GM23338 (cell line): ENCODE measurements around the gene RAD51B. TPM values are rescaled to one million over a fixed set of nuclear protein-coding genes. Genes with fewer than 3 reads are reported as not detected.

Source experiments
- ATAC-seq: fragments of 200-7000 bp; cut with Tn5 transposase; 3 replicates; pipeline ENCODE4 v1.9.1; 2020
- DNase-seq: peaks from one replicate; pipeline ENCODE4 v3.0.0-alpha.2; 2015; ENCODE audit warnings: low spot score
- H2AFZ ChIP-seq: fragments of 200-600 bp; sonication (generic); 2 replicates; pipeline ENCODE4 v1.8.0; 2016; ENCODE audit warnings: antibody characterized with exemption, mild to moderate bottlenecking, moderate library complexity
- H3F3A ChIP-seq: fragments of 200-600 bp; sonication (generic); replicated peaks from 2 replicates; pipeline ENCODE4 v1.8.0; 2017; ENCODE audit warnings: antibody characterized with exemption, mixed run types, low read depth
- H3K27ac ChIP-seq: fragments of 200-600 bp; sonication (generic); 2 replicates; pipeline ENCODE4 v1.6.1; 2016; ENCODE audit warnings: low read depth
- H3K27me3 ChIP-seq: fragments of 200-600 bp; sonication (generic); 2 replicates; pipeline ENCODE4 v1.8.0; 2016; ENCODE audit warnings: mild to moderate bottlenecking, mixed run types, moderate library complexity; ENCODE audit not compliant: insufficient read depth
- H3K36me3 ChIP-seq: fragments of 200-600 bp; sonication (generic); 2 replicates; pipeline ENCODE4 v1.8.0; 2016; ENCODE audit warnings: mild to moderate bottlenecking; ENCODE audit not compliant: insufficient read depth
- H3K4me1 ChIP-seq: fragments of 200-600 bp; sonication (generic); 2 replicates; pipeline ENCODE4 v1.8.0; 2016; ENCODE audit warnings: mild to moderate bottlenecking, moderate library complexity; ENCODE audit not compliant: insufficient read depth
- H3K4me2 ChIP-seq: fragments of 200-600 bp; sonication (generic); 2 replicates; pipeline ENCODE4 v1.7.1; 2017; ENCODE audit warnings: mixed run types
- H3K4me3 ChIP-seq: fragments of 200-600 bp; sonication (generic); 2 replicates; pipeline ENCODE4 v1.6.1; 2016; ENCODE audit warnings: mixed run types
- H3K79me2 ChIP-seq: fragments of 200-600 bp; sonication (generic); replicated peaks from 2 replicates; pipeline ENCODE4 v1.8.0; 2017; ENCODE audit warnings: mild to moderate bottlenecking; ENCODE audit not compliant: insufficient read depth
- H3K9me2 ChIP-seq: fragments of 200-600 bp; sonication (generic); 2 replicates; pipeline ENCODE4 v1.8.0; 2017; ENCODE audit not compliant: insufficient read depth
- H4K20me1 ChIP-seq: fragments of 200-600 bp; sonication (generic); replicated peaks from 2 replicates; pipeline ENCODE4 v1.8.0; 2017; ENCODE audit warnings: mild to moderate bottlenecking; ENCODE audit not compliant: insufficient read depth
- H3K27ac Mint-ChIP-seq: 2 replicates; pipeline ENCODE4 v1.8.0; 2020; ENCODE audit warnings: inconsistent platforms, mild to moderate bottlenecking, moderate library complexity, mixed read lengths
- H3K27me3 Mint-ChIP-seq: 3 replicates; pipeline ENCODE4 v1.8.0; 2022; ENCODE audit warnings: low read depth, mild to moderate bottlenecking, moderate library complexity, mixed read lengths, inconsistent platforms; ENCODE audit not compliant: insufficient read depth, poor library complexity
- H3K36me3 Mint-ChIP-seq: 3 replicates; pipeline ENCODE4 v1.8.0; 2021; ENCODE audit warnings: low read depth, mild to moderate bottlenecking, inconsistent platforms, moderate library complexity, mixed read lengths
- H3K4me1 Mint-ChIP-seq: 3 replicates; pipeline ENCODE4 v1.8.0; 2020; ENCODE audit warnings: mild to moderate bottlenecking, inconsistent platforms, mixed read lengths
- H3K4me3 Mint-ChIP-seq: 3 replicates; pipeline ENCODE4 v1.8.0; 2021; ENCODE audit warnings: moderate library complexity, mild to moderate bottlenecking, inconsistent platforms, mixed read lengths
- H3K9me3 Mint-ChIP-seq: 3 replicates; pipeline ENCODE4 v1.8.0; 2020; ENCODE audit warnings: moderate library complexity, mild to moderate bottlenecking, inconsistent platforms, mixed read lengths
- EZH2 ChIP-seq: fragments of 200-600 bp; sonication (generic); IDR thresholded peaks from one replicate; pipeline ENCODE4 v1.8.0; 2017; ENCODE audit warnings: antibody characterized with exemption, mild to moderate bottlenecking, low read depth; ENCODE audit not compliant: unreplicated experiment
- EZH2phosphoT487 ChIP-seq: fragments of 200-600 bp; sonication (generic); IDR thresholded peaks from one replicate; pipeline ENCODE4 v1.8.1; 2018; ENCODE audit warnings: antibody characterized with exemption; ENCODE audit not compliant: unreplicated experiment
- JUNB ChIP-seq: IDR thresholded peaks from one replicate; pipeline ENCODE4 v1.6.1; 2016; ENCODE audit warnings: antibody characterized with exemption; ENCODE audit not compliant: unreplicated experiment
- POLR2AphosphoS5 ChIP-seq: IDR thresholded peaks from 2 replicates; pipeline ENCODE4 v1.6.1; 2016; ENCODE audit warnings: antibody characterized with exemption, low read depth
- REST ChIP-seq: IDR thresholded peaks from one replicate; pipeline ENCODE4 v1.6.1; 2018; ENCODE audit warnings: antibody characterized with exemption; ENCODE audit not compliant: unreplicated experiment
- STAT1 ChIP-seq: IDR thresholded peaks from one replicate; pipeline ENCODE4 v1.6.1; 2016; ENCODE audit warnings: antibody characterized with exemption; ENCODE audit not compliant: unreplicated experiment
- ZNF462 ChIP-seq: fragments of 250-450 bp; sonication (Bioruptor Pico); IDR thresholded peaks from 2 replicates; pipeline ENCODE4 v1.5.0; 2020; ENCODE audit warnings: mild to moderate bottlenecking, moderate library complexity
- polyA plus RNA-seq: library from polyadenylated mRNA; unstranded; fragments of >200 nt; fragmentation: Nextera tagmentation; extraction: Ambion mirVana; gene quantifications from 2 replicates; pipeline ENCODE4 v1.2.1, GENCODE V29; 2016
- total RNA-seq: library from RNA; depleted of rRNA; stranded (reverse); fragments of >200 nt; shearing (Covaris generic); gene quantifications from 2 replicates; pipeline ENCODE4 v1.2.3, GENCODE V29; 2014

RAD51B gene
- total and polyA plus RNA-seq, 2 experiments from 2014 or later: 15.7 to 29.1 TPM

GRCh38 chr14:68467425-68467824 lies 647.8 kb downstream of the RAD51B start (continued):
- TF ChIP-seq ZNF462 (CRISPR knock-in tag): no peak
- TF ChIP-seq EZH2: no peak
- TF ChIP-seq STAT1: no peak

- Histone ChIP-seq H3K27ac (no peak overlapping the region), H2AFZ (peak overlapping the region; percentile 63; the same call in 1 of the 2 replicates), H3K4me1 (peaks cover 41% of the 10 kb centered on the region), H3F3A (peaks cover 12% of the 10 kb centered on the region; the same call in 1 of the 2 replicates), H3K36me3 (no peaks in the 10 kb centered on the region), H3K4me3 (no peak overlapping the region), H3K4me2 (no peak overlapping the region), H3K79me2 (no peaks in the 10 kb centered on the region), H3K9me2 (peaks cover 9% of the 10 kb centered on the region; the same call in 1 of the 2 replicates), H4K20me1 (no peaks in the 10 kb centered on the region), H3K27me3 (no peaks in the 10 kb centered on the region)
- no peaks in the 10 kb centered on the region for H3K9me3 Mint-ChIP-seq
- H3K36me3 Mint-ChIP-seq: no peaks in the 10 kb centered on the region
- TF ChIP-seq JUNB (no peak), REST (no peak), STAT1 (no peak), EZH2 (no peak), EZH2phosphoT487 (no peak), POLR2AphosphoS5 (no peak)
- no peak for ATAC-seq
- H3K4me1 Mint-ChIP-seq: peaks cover 45% of the 10 kb centered on the region
- H3K27me3 Mint-ChIP-seq: peaks cover 7% of the 10 kb centered on the region
- no peak for DNase-seq
- no peak overlapping the region for H3K4me3 Mint-ChIP-seq
- H3K27ac Mint-ChIP-seq: no peak overlapping the region
Measured at GRCh38 chr14:68468437-68469207, 649.0 kb downstream of the RAD51B start.
